HepG2 (cell line): ENCODE measurements around the gene ALDOA. TPM values are rescaled to one million over a fixed set of nuclear protein-coding genes. Genes with fewer than 3 reads are reported as not detected.

ENCODE experiments used
- ARNTL ChIP-seq: sonication (generic); formaldehyde crosslinking; IDR thresholded peaks from 2 replicates; pipeline ENCODE4 v1.4.0; 2020; ENCODE audit warnings: mild to moderate bottlenecking, missing genetic modification reagents
- CCDC6 ChIP-seq: sonication (generic); formaldehyde crosslinking; IDR thresholded peaks from 2 replicates; pipeline ENCODE4 v1.8.1; 2022; ENCODE audit warnings: mild to moderate bottlenecking, missing genetic modification reagents, moderate library complexity
- GLI4 ChIP-seq: sonication (generic); formaldehyde crosslinking; IDR thresholded peaks from 2 replicates; pipeline ENCODE4 v1.5.1; 2020; ENCODE audit warnings: missing genetic modification reagents, mild to moderate bottlenecking, moderate library complexity, borderline replicate concordance
- HNRNPLL ChIP-seq: fragments of 200-400 bp; formaldehyde crosslinking; IDR thresholded peaks from 2 replicates; pipeline ENCODE4 v1.6.1; 2017; ENCODE audit warnings: mild to moderate bottlenecking, low read depth, low read length; ENCODE audit not compliant: poor library complexity, severe bottlenecking
- IRF2 ChIP-seq: IDR thresholded peaks from 2 replicates; pipeline ENCODE4 v1.6.1; 2018; ENCODE audit warnings: missing genetic modification reagents, missing compliant biosample characterization
- MBNL3 ChIP-seq: fragments of 250-450 bp; sonication (Bioruptor Pico); conservative IDR thresholded peaks from 2 replicates; pipeline ENCODE4 v1.8.0; 2022; ENCODE audit warnings: mild to moderate bottlenecking, inconsistent platforms
- MTA3 ChIP-seq: sonication (generic); formaldehyde crosslinking; IDR thresholded peaks from 2 replicates; pipeline ENCODE4 v1.4.0; 2020; ENCODE audit warnings: missing genetic modification reagents
- NCOA2 ChIP-seq: sonication (generic); formaldehyde crosslinking; IDR thresholded peaks from 2 replicates; pipeline ENCODE4 v1.8.0; 2022; ENCODE audit warnings: inconsistent platforms
- NFKB2 ChIP-seq: sonication (generic); formaldehyde crosslinking; IDR thresholded peaks from 2 replicates; pipeline ENCODE4 v1.4.0; 2020; ENCODE audit warnings: missing genetic modification reagents, borderline replicate concordance
- NR2F2 ChIP-seq: IDR thresholded peaks from 2 replicates; pipeline ENCODE4 v1.6.1; 2012; ENCODE audit warnings: low read depth, inconsistent platforms, borderline replicate concordance
- POLR2A ChIP-seq, 2 experiments: IDR thresholded peaks; 2 replicates each; pipeline ENCODE4 v1.6.1; 2011; ENCODE audit warnings: low read depth in 2 of 2, low read length in 2 of 2, mild to moderate bottlenecking in 1 of 2, moderate library complexity in 1 of 2; ENCODE audit not compliant: insufficient read depth in 1 of 2
- RXRB ChIP-seq: IDR thresholded peaks from 2 replicates; pipeline ENCODE4 v1.6.1; 2016; ENCODE audit warnings: borderline replicate concordance, missing genetic modification reagents, missing compliant biosample characterization
- SIX1 ChIP-seq: sonication (generic); formaldehyde crosslinking; IDR thresholded peaks from 2 replicates; pipeline ENCODE4 v1.4.0; 2020; ENCODE audit warnings: missing genetic modification reagents, borderline replicate concordance
- YY1 ChIP-seq: IDR thresholded peaks from 2 replicates; pipeline ENCODE4 v1.6.1; 2011; ENCODE audit warnings: low read length, low read depth, moderate library complexity, mild to moderate bottlenecking; ENCODE audit not compliant: insufficient read depth, insufficient replicate concordance
- ZFP1 ChIP-seq: IDR thresholded peaks from 2 replicates; pipeline ENCODE4 v1.6.1; 2016
- ZNF274 ChIP-seq: sonication (generic); formaldehyde crosslinking; IDR thresholded peaks from 2 replicates; pipeline ENCODE4 v1.5.1; 2020; ENCODE audit warnings: mild to moderate bottlenecking, missing genetic modification reagents
- ZNF326 ChIP-seq: sonication (generic); formaldehyde crosslinking; IDR thresholded peaks from 2 replicates; pipeline ENCODE4 v1.4.0; 2020; ENCODE audit warnings: missing genetic modification reagents, borderline replicate concordance
- ZNF567 ChIP-seq: sonication (generic); formaldehyde crosslinking; IDR thresholded peaks from 2 replicates; pipeline ENCODE4 v1.8.1; 2023; ENCODE audit warnings: mild to moderate bottlenecking, missing genetic modification reagents, borderline replicate concordance
- ZNF670 ChIP-seq: sonication (generic); formaldehyde crosslinking; IDR thresholded peaks from 2 replicates; pipeline ENCODE4 v1.8.0; 2022; ENCODE audit warnings: mild to moderate bottlenecking, missing genetic modification reagents, borderline replicate concordance
- ZNF747 ChIP-seq: sonication (generic); formaldehyde crosslinking; IDR thresholded peaks from 2 replicates; pipeline ENCODE4 v1.8.1; 2023; ENCODE audit warnings: missing genetic modification reagents, mild to moderate bottlenecking, borderline replicate concordance
- polyA plus RNA-seq, 8 experiments: library from polyadenylated mRNA; depleted of rRNA in 3 of 8; stranded (reverse) in 7 of 8; unstranded in 1 of 8; fragments of >200 nt; fragmentation: Illumina TruSeq in 4 of 8; extraction: Trizol in 4 of 8; gene quantifications; 2 replicates each; pipeline versions ENCODE4 v1.2.1 to v1.2.3, GENCODE V29; 2011 to 2016; ENCODE audit warnings: low read depth in 4 of 8, missing spikeins in 1 of 8, mixed read lengths in 1 of 8; ENCODE audit not compliant: insufficient read depth in 1 of 8
- total RNA-seq, 5 experiments: library from RNA; depleted of rRNA; stranded (reverse); fragments of >200 nt; fragmentation: Illumina TruSeq; extraction: Trizol; gene quantifications; 2 replicates each; pipeline ENCODE4 v1.2.3, GENCODE V29; 2016; ENCODE audit warnings: low read depth in 1 of 5
- TF ChIP-seq, protein P1 (sequence below), 2 experiments: sonication (generic) in 1 of 2; formaldehyde crosslinking in 1 of 2; IDR thresholded peaks; 2 replicates each; pipeline versions ENCODE4 v1.4.0 to v1.6.1; 2018 to 2020; ENCODE audit warnings: missing genetic modification reagents in 2 of 2, borderline replicate concordance in 1 of 2, low read depth in 1 of 2, mild to moderate bottlenecking in 1 of 2, missing biosample characterization in 1 of 2
- TF ChIP-seq, protein P2 (sequence below): fragments of 450-650 bp; IDR thresholded peaks from 2 replicates; pipeline ENCODE4 v1.6.1; 2016
- TF ChIP-seq, protein P3 (sequence below): sonication (generic); formaldehyde crosslinking; IDR thresholded peaks from 2 replicates; pipeline ENCODE4 v1.5.0; 2020; ENCODE audit warnings: missing genetic modification reagents
- TF ChIP-seq, protein P4 (sequence below): sonication (generic); formaldehyde crosslinking; IDR thresholded peaks from 2 replicates; pipeline ENCODE4 v1.5.1; 2020; ENCODE audit warnings: mild to moderate bottlenecking, moderate library complexity, missing genetic modification reagents

Gene ALDOA
- total and polyA plus RNA-seq, 2 of the 13 experiments (the other 11 are each of a cell fraction or from before 2014, with no cell fraction given), result 925 to 1,884 TPM

DNA sequence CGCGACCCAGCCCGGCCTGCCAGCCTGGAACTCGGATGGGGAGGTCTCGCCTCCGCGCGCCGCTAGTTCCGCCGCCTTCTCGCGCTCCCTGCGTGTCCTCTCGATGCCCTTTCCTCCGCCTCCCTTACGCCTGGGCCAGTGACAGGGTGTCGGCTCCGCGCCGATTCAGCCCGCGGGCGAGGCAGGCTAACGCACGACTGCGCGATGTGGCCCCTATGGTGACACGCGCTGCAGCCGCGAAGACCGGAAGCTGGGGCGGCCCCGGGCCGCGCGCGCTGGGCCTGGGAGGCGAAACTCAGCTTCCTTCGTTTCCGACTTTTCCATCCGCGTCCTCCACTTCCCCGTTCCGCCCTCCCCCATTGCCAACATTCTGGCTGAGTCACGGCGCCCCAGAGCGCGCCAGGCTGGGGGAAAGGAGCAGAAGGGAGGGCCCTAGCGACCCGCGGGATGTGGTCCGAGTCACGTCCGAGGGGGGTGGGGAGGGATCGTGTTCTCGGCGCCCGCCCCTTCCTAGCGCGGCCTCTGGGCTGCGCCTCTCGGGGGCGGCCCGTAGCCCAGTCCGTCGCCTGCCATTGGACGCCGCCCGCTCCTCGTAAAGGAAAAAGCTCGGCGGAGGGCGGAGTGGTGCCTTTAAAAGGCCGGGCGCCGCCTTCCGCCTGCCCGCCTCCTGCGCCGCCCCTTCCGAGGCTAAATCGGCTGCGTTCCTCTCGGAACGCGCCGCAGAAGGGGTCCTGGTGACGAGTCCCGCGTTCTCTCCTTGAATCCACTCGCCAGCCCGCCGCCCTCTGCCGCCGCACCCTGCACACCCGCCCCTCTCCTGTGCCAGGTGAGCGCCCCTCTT lies at the start of gene ALDOA (continued):
- TF ChIP-seq, protein P1, sequence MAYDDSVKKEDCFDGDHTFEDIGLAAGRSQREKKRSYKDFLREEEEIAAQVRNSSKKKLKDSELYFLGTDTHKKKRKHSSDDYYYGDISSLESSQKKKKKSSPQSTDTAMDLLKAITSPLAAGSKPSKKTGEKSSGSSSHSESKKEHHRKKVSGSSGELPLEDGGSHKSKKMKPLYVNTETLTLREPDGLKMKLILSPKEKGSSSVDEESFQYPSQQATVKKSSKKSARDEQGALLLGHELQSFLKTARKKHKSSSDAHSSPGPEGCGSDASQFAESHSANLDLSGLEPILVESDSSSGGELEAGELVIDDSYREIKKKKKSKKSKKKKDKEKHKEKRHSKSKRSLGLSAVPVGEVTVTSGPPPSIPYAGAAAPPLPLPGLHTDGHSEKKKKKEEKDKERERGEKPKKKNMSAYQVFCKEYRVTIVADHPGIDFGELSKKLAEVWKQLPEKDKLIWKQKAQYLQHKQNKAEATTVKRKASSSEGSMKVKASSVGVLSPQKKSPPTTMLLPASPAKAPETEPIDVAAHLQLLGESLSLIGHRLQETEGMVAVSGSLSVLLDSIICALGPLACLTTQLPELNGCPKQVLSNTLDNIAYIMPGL (CRISPR knock-in tag; IDR thresholded peaks at IDR 0.05; ENCODE audit: borderline replicate concordance in 1 of 2, low read depth in 1 of 2), result peak; percentile 94 to 95
- TF ChIP-seq HNRNPLL (peak; percentile 93), SIX1 (CRISPR knock-in tag) (peak; percentile 90), ZNF567 (CRISPR knock-in tag) (peak; percentile 96), ZNF326 (CRISPR knock-in tag) (no peak), MTA3 (CRISPR knock-in tag) (no peak), ZNF670 (peak; percentile 96; the same call in 1 of the 2 replicates), ZNF747 (CRISPR knock-in tag) (peak; percentile 98), POLR2A (IDR thresholded peaks at IDR 0.05; ENCODE audit: insufficient read depth in 1 of 2, low read depth in 2 of 2, low read length in 2 of 2) (peak in 1 of 2 experiments; percentile 96; a peak in 2 of 4 replicates), NCOA2 (CRISPR knock-in tag) (peak; percentile 64; the same call in 1 of the 2 replicates), ZFP1 (CRISPR knock-in tag) (no peak), CCDC6 (CRISPR knock-in tag) (no peak; the same call in 1 of the 2 replicates), ARNTL (peak; percentile 81), ZNF274 (CRISPR knock-in tag) (peak; percentile 87), GLI4 (CRISPR knock-in tag) (peak; percentile 44), RXRB (CRISPR knock-in tag) (peak; percentile 82), YY1 (peak; percentile 82), MBNL3 (no peak), NR2F2 (peak; percentile 56; the same call in 1 of the 2 replicates), IRF2 (CRISPR knock-in tag) (peak; percentile 77), NFKB2 (peak; percentile 85; the same call in 1 of the 2 replicates)
- TF ChIP-seq, protein P2, sequence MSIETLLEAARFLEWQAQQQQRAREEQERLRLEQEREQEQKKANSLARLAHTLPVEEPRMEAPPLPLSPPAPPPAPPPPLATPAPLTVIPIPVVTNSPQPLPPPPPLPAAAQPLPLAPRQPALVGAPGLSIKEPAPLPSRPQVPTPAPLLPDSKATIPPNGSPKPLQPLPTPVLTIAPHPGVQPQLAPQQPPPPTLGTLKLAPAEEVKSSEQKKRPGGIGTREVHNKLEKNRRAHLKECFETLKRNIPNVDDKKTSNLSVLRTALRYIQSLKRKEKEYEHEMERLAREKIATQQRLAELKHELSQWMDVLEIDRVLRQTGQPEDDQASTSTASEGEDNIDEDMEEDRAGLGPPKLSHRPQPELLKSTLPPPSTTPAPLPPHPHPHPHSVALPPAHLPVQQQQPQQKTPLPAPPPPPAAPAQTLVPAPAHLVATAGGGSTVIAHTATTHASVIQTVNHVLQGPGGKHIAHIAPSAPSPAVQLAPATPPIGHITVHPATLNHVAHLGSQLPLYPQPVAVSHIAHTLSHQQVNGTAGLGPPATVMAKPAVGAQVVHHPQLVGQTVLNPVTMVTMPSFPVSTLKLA, result peak; percentile 50; the same call in 1 of the 2 replicates
- TF ChIP-seq, protein P3, sequence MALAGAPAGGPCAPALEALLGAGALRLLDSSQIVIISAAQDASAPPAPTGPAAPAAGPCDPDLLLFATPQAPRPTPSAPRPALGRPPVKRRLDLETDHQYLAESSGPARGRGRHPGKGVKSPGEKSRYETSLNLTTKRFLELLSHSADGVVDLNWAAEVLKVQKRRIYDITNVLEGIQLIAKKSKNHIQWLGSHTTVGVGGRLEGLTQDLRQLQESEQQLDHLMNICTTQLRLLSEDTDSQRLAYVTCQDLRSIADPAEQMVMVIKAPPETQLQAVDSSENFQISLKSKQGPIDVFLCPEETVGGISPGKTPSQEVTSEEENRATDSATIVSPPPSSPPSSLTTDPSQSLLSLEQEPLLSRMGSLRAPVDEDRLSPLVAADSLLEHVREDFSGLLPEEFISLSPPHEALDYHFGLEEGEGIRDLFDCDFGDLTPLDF (CRISPR knock-in tag), result peak; percentile 94
- TF ChIP-seq, protein P4, sequence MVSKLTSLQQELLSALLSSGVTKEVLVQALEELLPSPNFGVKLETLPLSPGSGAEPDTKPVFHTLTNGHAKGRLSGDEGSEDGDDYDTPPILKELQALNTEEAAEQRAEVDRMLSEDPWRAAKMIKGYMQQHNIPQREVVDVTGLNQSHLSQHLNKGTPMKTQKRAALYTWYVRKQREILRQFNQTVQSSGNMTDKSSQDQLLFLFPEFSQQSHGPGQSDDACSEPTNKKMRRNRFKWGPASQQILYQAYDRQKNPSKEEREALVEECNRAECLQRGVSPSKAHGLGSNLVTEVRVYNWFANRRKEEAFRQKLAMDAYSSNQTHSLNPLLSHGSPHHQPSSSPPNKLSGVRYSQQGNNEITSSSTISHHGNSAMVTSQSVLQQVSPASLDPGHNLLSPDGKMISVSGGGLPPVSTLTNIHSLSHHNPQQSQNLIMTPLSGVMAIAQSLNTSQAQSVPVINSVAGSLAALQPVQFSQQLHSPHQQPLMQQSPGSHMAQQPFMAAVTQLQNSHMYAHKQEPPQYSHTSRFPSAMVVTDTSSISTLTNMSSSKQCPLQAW (CRISPR knock-in tag), result peak; percentile 99
